Keratinocyte (primary cell): ENCODE results near the gene CAPN7. TPM values are rescaled to one million over a fixed set of nuclear protein-coding genes. Genes with fewer than 3 reads are reported as not detected.

Experiments used
- DNase-seq: peaks from one replicate; pipeline ENCODE4 v3.0.0-alpha.2; 2011; ENCODE audit warnings: low read depth, missing footprints, low spot score
- FAIRE-seq: peaks from 2 replicates; lab custom pipeline; 2011; peaks lifted over from hg19 to GRCh38; lab: Jason Lieb, UNC
- H2AFZ ChIP-seq: 2 replicates; pipeline ENCODE4 v1.6.0; 2012; ENCODE audit warnings: low read length, control low read depth, inconsistent platforms; ENCODE audit not compliant: control insufficient read depth
- H3K27ac ChIP-seq: 2 replicates; pipeline ENCODE4 v1.5.1; 2011; ENCODE audit warnings: low read length; ENCODE audit not compliant: control insufficient read depth, insufficient read depth
- H3K27me3 ChIP-seq: 3 replicates; pipeline ENCODE4 v1.6.0; 2011; ENCODE audit warnings: low read length; ENCODE audit not compliant: control insufficient read depth, insufficient read depth; ENCODE audit errors: extremely low read depth
- H3K36me3 ChIP-seq, 2 experiments: 2 replicates in 1 of 2; 3 replicates in 1 of 2; pipeline ENCODE4 v1.5.1; 2011; ENCODE audit warnings: low read length in 2 of 2, mild to moderate bottlenecking in 1 of 2; ENCODE audit not compliant: control insufficient read depth in 2 of 2, insufficient read depth in 2 of 2; ENCODE audit errors: extremely low read depth in 1 of 2
- H3K4me1 ChIP-seq: 3 replicates; pipeline ENCODE4 v1.5.1; 2011; ENCODE audit warnings: low read length; ENCODE audit not compliant: control insufficient read depth, insufficient read depth; ENCODE audit errors: extremely low read depth
- H3K4me2 ChIP-seq: 3 replicates; pipeline ENCODE4 v1.6.0; 2011; ENCODE audit warnings: low read depth, low read length; ENCODE audit not compliant: control insufficient read depth, insufficient read depth; ENCODE audit errors: extremely low read depth
- H3K4me3 ChIP-seq, 3 experiments: fragments of 200-600 bp in 1 of 3; sonication (generic) in 1 of 3; 2 replicates in 2 of 3; 3 replicates in 1 of 3; pipeline ENCODE4 v1.5.1; 2011 to 2016; ENCODE audit warnings: low read length in 3 of 3, mild to moderate bottlenecking in 3 of 3, control low read depth in 2 of 3, inconsistent platforms in 1 of 3, low read depth in 1 of 3, mixed read lengths in 1 of 3, mixed run types in 1 of 3, moderate library complexity in 1 of 3; ENCODE audit not compliant: control insufficient read depth in 2 of 3, insufficient read depth in 2 of 3; ENCODE audit errors: extremely low read depth in 1 of 3
- H3K79me2 ChIP-seq: 2 replicates; pipeline ENCODE4 v1.6.0; 2012; ENCODE audit warnings: low read length; ENCODE audit not compliant: control insufficient read depth, insufficient read depth
- H3K9ac ChIP-seq: 3 replicates; pipeline ENCODE4 v1.6.0; 2011; ENCODE audit warnings: low read length; ENCODE audit not compliant: control insufficient read depth, insufficient read depth; ENCODE audit errors: extremely low read depth
- H3K9me1 ChIP-seq: 3 replicates; pipeline ENCODE4 v1.6.0; 2011; ENCODE audit warnings: low read length; ENCODE audit not compliant: control insufficient read depth, insufficient read depth; ENCODE audit errors: extremely low read depth
- H3K9me3 ChIP-seq: 2 replicates; pipeline ENCODE4 v1.5.1; 2012; ENCODE audit warnings: low read depth, low read length; ENCODE audit not compliant: control insufficient read depth
- H4K20me1 ChIP-seq: 3 replicates; pipeline ENCODE4 v1.6.0; 2011; ENCODE audit warnings: low read length; ENCODE audit not compliant: control insufficient read depth, insufficient read depth; ENCODE audit errors: extremely low read depth
- EZH2 ChIP-seq: IDR thresholded peaks from one replicate; pipeline ENCODE4 v1.6.1; 2012; ENCODE audit warnings: inconsistent platforms, mild to moderate bottlenecking, low read length, moderate library complexity
- dilution Hi-C: fragments of 300-500 bp; cut with MboI; formaldehyde crosslinking; loops from one replicate; pipeline ENCODE4 v1.7.0; 2020; ENCODE audit warnings: low sequenced_read_pairs; ENCODE audit not compliant: extremely low pct_ligation_motif_present
- polyA plus RNA-seq, 5 experiments: library from polyadenylated mRNA; depleted of rRNA in 3 of 5; stranded (reverse) in 3 of 5; stranded (forward) in 1 of 5; unstranded in 1 of 5; fragments of >200 nt; gene quantifications; 1 replicate in 1 of 5; 2 replicates in 3 of 5; 3 replicates in 1 of 5; pipeline versions ENCODE4 v1.2.1 to v1.2.3, GENCODE V29; 2011 to 2012; ENCODE audit warnings: missing spikeins in 2 of 5, low read depth in 1 of 5, low replicate concordance in 1 of 5
- TF ChIP-seq, protein P1 (sequence below), 3 experiments: IDR thresholded peaks in 1 of 3; conservative IDR thresholded peaks in 1 of 3; optimal IDR thresholded peaks in 1 of 3; 2 replicates in 2 of 3; 3 replicates in 1 of 3; pipeline versions ENCODE3 to v1.5.1; 2011; ENCODE audit warnings: low read length in 3 of 3, mild to moderate bottlenecking in 3 of 3, moderate library complexity in 2 of 3, control low read depth in 1 of 3, inconsistent platforms in 1 of 3; ENCODE audit not compliant: insufficient read depth in 2 of 3; ENCODE audit errors: extremely low read depth in 1 of 3

Gene CAPN7
- polyA plus RNA-seq, 1 donor (not counting 4 experiments of a cell fraction or from before 2014, with no cell fraction given): 29.3 TPM

DNA sequence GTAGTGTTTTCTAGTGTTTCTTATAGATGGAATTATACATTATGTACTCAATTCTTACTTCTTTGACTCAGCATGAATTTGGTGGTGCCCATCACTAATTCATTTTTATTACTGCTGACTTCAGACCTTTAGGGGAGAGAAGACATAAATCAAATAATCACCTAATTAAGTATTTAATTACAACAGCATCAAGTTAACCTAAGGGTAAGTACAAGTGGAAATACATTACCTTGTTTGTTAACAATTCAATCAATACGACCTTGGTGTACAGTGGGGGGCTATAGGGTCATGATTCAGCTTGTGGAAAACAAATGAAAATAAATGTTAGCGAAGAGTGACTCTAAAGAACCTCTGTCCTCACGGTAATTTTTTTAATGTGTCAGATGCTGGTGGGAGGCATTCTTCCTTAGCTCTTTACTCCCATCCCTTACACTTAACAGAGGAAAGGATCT, 538 bp upstream of the CAPN7 start:
- Histone ChIP-seq H3K79me2 (peaks cover 35% of the 10 kb centered on the region), H3K9me3 (no peaks in the 10 kb centered on the region), H3K9me1 (no peaks in the 10 kb centered on the region), H3K4me2 (peak overlapping the region; percentile 91), H3K4me3 (peak overlapping the region; percentile 79 to 98 (median 94)), H3K27me3 (no peaks in the 10 kb centered on the region), H3K4me1 (peaks cover 9% of the 10 kb centered on the region), H3K36me3 (peaks cover 0 to 2% of the 10 kb centered on the region in 2 experiments), H3K27ac (peak overlapping the region; percentile 70), H4K20me1 (peaks cover 4% of the 10 kb centered on the region), H3K9ac (peak overlapping the region; percentile 93), H2AFZ (peak overlapping the region; percentile 93)
- no peak for FAIRE-seq
- DNase-seq: no peak
- dilution Hi-C loops: no loop called here
- TF ChIP-seq EZH2: no peak
- TF ChIP-seq, protein P1, sequence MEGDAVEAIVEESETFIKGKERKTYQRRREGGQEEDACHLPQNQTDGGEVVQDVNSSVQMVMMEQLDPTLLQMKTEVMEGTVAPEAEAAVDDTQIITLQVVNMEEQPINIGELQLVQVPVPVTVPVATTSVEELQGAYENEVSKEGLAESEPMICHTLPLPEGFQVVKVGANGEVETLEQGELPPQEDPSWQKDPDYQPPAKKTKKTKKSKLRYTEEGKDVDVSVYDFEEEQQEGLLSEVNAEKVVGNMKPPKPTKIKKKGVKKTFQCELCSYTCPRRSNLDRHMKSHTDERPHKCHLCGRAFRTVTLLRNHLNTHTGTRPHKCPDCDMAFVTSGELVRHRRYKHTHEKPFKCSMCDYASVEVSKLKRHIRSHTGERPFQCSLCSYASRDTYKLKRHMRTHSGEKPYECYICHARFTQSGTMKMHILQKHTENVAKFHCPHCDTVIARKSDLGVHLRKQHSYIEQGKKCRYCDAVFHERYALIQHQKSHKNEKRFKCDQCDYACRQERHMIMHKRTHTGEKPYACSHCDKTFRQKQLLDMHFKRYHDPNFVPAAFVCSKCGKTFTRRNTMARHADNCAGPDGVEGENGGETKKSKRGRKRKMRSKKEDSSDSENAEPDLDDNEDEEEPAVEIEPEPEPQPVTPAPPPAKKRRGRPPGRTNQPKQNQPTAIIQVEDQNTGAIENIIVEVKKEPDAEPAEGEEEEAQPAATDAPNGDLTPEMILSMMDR (optimal IDR thresholded peaks at IDR 0.05 in 1 of 3, IDR thresholded peaks at IDR 0.05 in 1 of 3, conservative IDR thresholded peaks at IDR 0.05 in 1 of 3; ENCODE audit: extremely low read depth in 1 of 3, insufficient read depth in 2 of 3, low read length in 3 of 3): no peak

DNA sequence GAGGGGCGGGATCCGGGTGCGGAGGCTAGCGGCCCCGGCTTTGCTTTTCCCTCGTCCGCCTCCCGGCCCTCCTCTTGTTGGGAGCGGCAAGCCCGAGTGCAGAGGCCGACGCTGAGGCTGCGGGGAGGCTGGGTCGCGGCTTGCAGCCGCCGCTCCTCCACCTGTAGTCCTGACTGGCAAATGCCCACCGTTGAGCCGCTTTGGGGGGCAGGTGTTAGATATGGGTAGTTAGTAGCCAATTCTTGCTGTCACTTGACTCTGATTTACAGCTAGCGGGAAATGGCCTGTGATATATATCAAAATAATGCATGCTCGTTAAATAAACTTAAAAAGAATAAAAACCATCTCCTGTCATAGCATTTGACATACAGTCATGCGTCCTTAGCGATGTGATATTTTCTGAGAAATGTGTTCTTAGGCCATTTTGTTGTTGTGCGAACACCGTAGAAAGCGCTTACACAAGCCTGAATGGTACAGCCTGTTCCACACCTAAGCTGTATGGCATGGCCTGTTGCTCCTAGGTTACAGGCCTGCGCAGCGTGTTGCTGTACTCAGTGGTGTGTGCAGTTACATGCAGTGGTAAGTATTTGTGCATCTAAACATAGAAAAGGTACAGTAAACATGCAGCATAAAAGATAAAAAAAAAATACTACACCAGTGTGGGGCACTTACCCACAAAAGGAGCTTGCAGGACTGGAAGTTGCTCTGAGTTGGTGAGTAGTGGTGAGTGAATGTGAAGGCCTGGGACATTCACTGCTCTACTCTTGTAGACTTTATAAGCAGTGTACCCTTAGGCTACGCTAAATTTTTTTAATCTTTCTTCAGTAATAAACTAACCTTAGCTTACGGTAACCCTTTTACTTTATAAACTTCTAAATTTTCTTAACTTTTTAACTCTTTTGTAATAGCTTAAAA, 873 bp downstream of the CAPN7 start:
- TF ChIP-seq, protein P1 (optimal IDR thresholded peaks at IDR 0.05 in 1 of 3, IDR thresholded peaks at IDR 0.05 in 1 of 3, conservative IDR thresholded peaks at IDR 0.05 in 1 of 3; ENCODE audit: extremely low read depth in 1 of 3, insufficient read depth in 2 of 3, low read length in 3 of 3): no peak
- no peak for TF ChIP-seq EZH2
- Histone ChIP-seq H3K79me2 (peaks cover 39% of the 10 kb centered on the region), H4K20me1 (peaks cover 4% of the 10 kb centered on the region)

More for the DNA sequence above, 873 bp downstream of the CAPN7 start:
- FAIRE-seq: no peak
- peaks cover 0 to 6% of the 10 kb centered on the region in 2 experiments for H3K36me3 ChIP-seq
- H3K4me2 ChIP-seq: peak overlapping the region; percentile 99
- no peak for DNase-seq
- H3K9me1 ChIP-seq: no peaks in the 10 kb centered on the region
- H3K27ac ChIP-seq: peak overlapping the region; percentile 87
- peak overlapping the region; percentile 94 to 98 (median 95) for H3K4me3 ChIP-seq
- no peaks in the 10 kb centered on the region for H3K9me3 ChIP-seq
- H2AFZ ChIP-seq: peak overlapping the region; percentile 94
- H3K27me3 ChIP-seq: no peaks in the 10 kb centered on the region
- peaks cover 9% of the 10 kb centered on the region for H3K4me1 ChIP-seq
- peak overlapping the region; percentile 93 for H3K9ac ChIP-seq
- dilution Hi-C loops: no loop called here
